Measurements from ENCODE around the gene PAGR1. TPM values are rescaled to one million over a fixed set of nuclear protein-coding genes. Genes with fewer than 3 reads are reported as not detected.

Gene PAGR1
- total and polyA plus RNA-seq, 2 of the 13 experiments (the other 11 are each of a cell fraction or from before 2014, with no cell fraction given), result 9.8 to 66.4 TPM

DNA sequence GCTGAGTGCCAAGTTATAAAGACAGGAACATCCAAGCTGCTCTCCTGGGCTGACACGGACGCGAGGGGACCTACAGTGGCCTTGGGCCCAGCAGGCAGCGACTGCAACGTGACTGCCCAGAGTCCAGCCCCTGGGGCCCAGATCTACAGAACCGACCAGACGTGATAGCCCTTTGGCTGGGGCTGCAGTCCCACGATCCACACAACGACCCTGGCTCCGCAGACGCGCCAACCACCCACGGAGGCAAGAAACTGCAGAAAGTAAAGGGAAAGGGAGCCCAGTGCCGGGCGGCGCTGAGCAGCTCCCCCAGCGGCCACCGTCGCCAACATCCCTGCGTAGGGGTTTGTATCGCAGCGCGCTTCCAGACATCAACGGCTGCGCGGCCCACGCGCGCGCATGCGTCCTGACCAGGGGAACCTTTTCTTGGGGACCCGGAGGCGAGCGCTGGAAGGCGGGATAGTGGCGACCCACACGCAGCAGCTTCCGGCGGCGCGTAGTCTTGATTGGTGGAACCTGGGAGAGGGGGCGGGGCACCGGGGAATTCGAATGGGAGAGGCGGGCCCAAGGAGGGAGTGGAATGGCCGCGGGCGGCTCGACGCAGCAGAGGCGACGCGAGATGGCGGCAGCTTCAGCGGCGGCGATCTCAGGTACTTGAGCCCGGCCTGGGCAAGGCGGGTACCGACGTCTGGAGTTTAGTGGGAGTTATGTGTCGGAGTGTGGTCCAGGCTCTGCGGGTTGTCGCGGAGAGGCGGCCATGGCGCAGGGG, 25.6 kb upstream of the PAGR1 start, which contains the start of gene KIF22 (continued):
- TF ChIP-seq ZNF546 (CRISPR knock-in tag; conservative IDR thresholded peaks at IDR 0.05) (peak; percentile 74; the same call in 1 of the 2 replicates), ZFP36 (IDR thresholded peaks at IDR 0.05; ENCODE audit: borderline replicate concordance, low read depth, low read length, partially characterized antibody) (no peak), TGIF2 (CRISPR knock-in tag; IDR thresholded peaks at IDR 0.05) (peak; percentile 49), ZNF605 (CRISPR knock-in tag; IDR thresholded peaks at IDR 0.05) (0 out of 2 replicates have a peak, but pooled peaks have one; percentile 10), MBNL3 (CRISPR knock-in tag; conservative IDR thresholded peaks at IDR 0.05) (no peak), CREB1 (IDR thresholded peaks at IDR 0.05) (peak; percentile 84), CREB1 (CRISPR knock-in tag; IDR thresholded peaks at IDR 0.05) (peak; percentile 77), GFI1 (CRISPR knock-in tag; IDR thresholded peaks at IDR 0.05; ENCODE audit: borderline replicate concordance) (peak; percentile 84), KLF9 (CRISPR knock-in tag; IDR thresholded peaks at IDR 0.05; ENCODE audit: low read depth) (peak; percentile 89), KDM2A (CRISPR knock-in tag; IDR thresholded peaks at IDR 0.05; ENCODE audit: borderline replicate concordance, low read depth) (peak; percentile 93), HNRNPL (IDR thresholded peaks at IDR 0.05; ENCODE audit: low read depth, low read length) (peak; percentile 76), ZNF20 (CRISPR knock-in tag; IDR thresholded peaks at IDR 0.05) (no peak)
- TF ChIP-seq, protein P1, sequence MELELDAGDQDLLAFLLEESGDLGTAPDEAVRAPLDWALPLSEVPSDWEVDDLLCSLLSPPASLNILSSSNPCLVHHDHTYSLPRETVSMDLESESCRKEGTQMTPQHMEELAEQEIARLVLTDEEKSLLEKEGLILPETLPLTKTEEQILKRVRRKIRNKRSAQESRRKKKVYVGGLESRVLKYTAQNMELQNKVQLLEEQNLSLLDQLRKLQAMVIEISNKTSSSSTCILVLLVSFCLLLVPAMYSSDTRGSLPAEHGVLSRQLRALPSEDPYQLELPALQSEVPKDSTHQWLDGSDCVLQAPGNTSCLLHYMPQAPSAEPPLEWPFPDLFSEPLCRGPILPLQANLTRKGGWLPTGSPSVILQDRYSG (CRISPR knock-in tag; IDR thresholded peaks at IDR 0.05), result no peak; the same call in none of the 2 replicates
- TF ChIP-seq, protein P2, sequence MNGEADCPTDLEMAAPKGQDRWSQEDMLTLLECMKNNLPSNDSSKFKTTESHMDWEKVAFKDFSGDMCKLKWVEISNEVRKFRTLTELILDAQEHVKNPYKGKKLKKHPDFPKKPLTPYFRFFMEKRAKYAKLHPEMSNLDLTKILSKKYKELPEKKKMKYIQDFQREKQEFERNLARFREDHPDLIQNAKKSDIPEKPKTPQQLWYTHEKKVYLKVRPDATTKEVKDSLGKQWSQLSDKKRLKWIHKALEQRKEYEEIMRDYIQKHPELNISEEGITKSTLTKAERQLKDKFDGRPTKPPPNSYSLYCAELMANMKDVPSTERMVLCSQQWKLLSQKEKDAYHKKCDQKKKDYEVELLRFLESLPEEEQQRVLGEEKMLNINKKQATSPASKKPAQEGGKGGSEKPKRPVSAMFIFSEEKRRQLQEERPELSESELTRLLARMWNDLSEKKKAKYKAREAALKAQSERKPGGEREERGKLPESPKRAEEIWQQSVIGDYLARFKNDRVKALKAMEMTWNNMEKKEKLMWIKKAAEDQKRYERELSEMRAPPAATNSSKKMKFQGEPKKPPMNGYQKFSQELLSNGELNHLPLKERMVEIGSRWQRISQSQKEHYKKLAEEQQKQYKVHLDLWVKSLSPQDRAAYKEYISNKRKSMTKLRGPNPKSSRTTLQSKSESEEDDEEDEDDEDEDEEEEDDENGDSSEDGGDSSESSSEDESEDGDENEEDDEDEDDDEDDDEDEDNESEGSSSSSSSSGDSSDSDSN (CRISPR knock-in tag; IDR thresholded peaks at IDR 0.05), result peak; percentile 94
- TF ChIP-seq, protein P3, sequence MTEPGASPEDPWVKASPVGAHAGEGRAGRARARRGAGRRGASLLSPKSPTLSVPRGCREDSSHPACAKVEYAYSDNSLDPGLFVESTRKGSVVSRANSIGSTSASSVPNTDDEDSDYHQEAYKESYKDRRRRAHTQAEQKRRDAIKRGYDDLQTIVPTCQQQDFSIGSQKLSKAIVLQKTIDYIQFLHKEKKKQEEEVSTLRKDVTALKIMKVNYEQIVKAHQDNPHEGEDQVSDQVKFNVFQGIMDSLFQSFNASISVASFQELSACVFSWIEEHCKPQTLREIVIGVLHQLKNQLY (CRISPR knock-in tag; IDR thresholded peaks at IDR 0.05), result peak; percentile 12; the same call in 1 of the 2 replicates
- TF ChIP-seq, protein P4, sequence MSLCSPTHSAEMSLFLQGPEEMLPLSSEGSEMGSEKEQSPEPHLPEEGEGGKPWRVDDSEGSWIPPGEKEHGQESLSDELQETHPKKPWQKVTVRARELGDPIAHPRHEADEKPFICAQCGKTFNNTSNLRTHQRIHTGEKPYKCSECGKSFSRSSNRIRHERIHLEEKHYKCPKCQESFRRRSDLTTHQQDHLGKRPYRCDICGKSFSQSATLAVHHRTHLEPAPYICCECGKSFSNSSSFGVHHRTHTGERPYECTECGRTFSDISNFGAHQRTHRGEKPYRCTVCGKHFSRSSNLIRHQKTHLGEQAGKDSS (CRISPR knock-in tag; IDR thresholded peaks at IDR 0.05; ENCODE audit: borderline replicate concordance, low read depth), result peak; percentile 5; the same call in 1 of the 2 replicates
- TF ChIP-seq, protein P5, sequence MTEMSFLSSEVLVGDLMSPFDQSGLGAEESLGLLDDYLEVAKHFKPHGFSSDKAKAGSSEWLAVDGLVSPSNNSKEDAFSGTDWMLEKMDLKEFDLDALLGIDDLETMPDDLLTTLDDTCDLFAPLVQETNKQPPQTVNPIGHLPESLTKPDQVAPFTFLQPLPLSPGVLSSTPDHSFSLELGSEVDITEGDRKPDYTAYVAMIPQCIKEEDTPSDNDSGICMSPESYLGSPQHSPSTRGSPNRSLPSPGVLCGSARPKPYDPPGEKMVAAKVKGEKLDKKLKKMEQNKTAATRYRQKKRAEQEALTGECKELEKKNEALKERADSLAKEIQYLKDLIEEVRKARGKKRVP (CRISPR knock-in tag; IDR thresholded peaks at IDR 0.05), result peak in 1 of 2 experiments; percentile 69; a peak in 1 of 4 replicates

Measured in HepG2 (cell line).